Spinal cord (tissue), 10 donors: ENCODE results near the gene SNRNP25. TPM values are rescaled to one million over a fixed set of nuclear protein-coding genes. Genes with fewer than 3 reads are reported as not detected.

Source experiments
- DNase-seq, 6 donors: peaks; one replicate each; pipeline versions ENCODE4 v3.0.0 to v3.0.0-alpha.2; 2013 to 2015; ENCODE audit warnings: low spot score in 6 of 6, low read depth in 4 of 6
- H3K27ac ChIP-seq: one replicate; pipeline ENCODE4 v1.5.1; 2013; ENCODE audit warnings: low read depth, low read length, control low read depth
- H3K27me3 ChIP-seq: one replicate; pipeline ENCODE4 v1.6.1; 2013; ENCODE audit warnings: low read length; ENCODE audit not compliant: control insufficient read depth, insufficient read depth
- H3K36me3 ChIP-seq: one replicate; pipeline ENCODE4 v1.6.1; 2013; ENCODE audit warnings: low read length; ENCODE audit not compliant: control insufficient read depth, insufficient read depth
- H3K4me1 ChIP-seq: one replicate; pipeline ENCODE4 v1.6.1; 2013; ENCODE audit warnings: low read length; ENCODE audit not compliant: control insufficient read depth, insufficient read depth
- H3K4me3 ChIP-seq: one replicate; pipeline ENCODE4 v1.5.1; 2013; ENCODE audit warnings: low read depth, low read length, control low read depth
- H3K9me3 ChIP-seq: one replicate; pipeline ENCODE4 v1.6.1; 2013; ENCODE audit warnings: low read length; ENCODE audit not compliant: control insufficient read depth, insufficient read depth
- WGBS: methylation state at CpG from one replicate; pipeline ENCODE4 v1.1.5; 2013; ENCODE audit warnings: missing lambda C conversion rate; ENCODE audit not compliant: insufficient coverage; 5-methylcytosine and 5-hydroxymethylcytosine counted together
- polyA plus RNA-seq, 2 donors: library from polyadenylated mRNA; unstranded; fragments of 120-200 nt; gene quantifications; one replicate each; pipeline ENCODE4 v1.2.1, GENCODE V29; 2013; ENCODE audit not compliant: insufficient read length in 2 of 2
- total RNA-seq, 2 donors: library from RNA; depleted of rRNA in 1 of 2; stranded (reverse); fragments of 120-200 nt in 1 of 2; fragments of >200 nt in 1 of 2; gene quantifications; one replicate each; pipeline versions ENCODE4 v1.2.3 to v1.2.4, GENCODE V29; 2013 to 2014
- donor health status: healthy.

SNRNP25 gene
- total and polyA plus RNA-seq, 4 donors, result 37.2 to 122 (median 82.1) TPM

DNA sequence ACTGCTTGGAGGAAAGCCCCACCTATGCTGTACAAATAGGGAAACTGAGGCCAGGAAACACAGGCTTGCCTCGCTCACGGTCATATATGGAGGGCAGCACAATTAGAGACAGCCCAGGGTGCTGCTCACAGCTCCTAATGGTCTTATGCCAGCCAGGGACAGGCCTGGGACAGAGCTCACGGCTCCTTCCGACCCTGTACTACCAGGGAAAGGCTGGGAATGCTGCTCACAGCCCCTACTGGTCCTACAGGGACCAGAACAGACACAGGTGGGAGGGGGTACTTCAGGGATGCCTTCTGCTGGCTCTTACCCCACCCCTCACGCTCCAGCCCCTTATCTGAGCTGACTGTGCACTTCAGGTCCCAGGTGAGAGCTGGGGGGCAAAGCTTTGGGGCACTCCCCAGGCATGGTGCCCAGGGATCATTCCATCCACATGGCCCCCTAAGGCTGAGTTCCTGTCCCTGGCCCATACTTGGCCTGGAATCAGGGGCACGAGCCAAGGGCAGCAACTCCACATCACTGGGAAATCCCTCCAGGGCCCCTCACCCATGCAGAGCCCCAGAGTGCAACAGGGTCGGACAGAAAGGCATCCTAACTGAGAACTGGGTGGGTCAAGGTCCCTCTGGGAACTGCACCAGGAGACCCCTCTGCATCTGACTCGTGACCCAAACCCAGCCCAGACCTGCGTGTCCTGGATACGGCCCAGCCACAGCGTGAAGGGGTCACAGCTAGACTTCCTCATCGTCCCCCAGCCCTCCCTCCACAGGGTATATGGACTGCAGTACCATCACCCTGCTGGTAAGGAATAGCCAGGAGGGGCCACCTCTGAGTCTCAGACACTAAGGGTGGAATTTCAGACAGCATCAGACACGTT lies 12.9 kb downstream of the SNRNP25 start:
- WGBS, result 79% methylated on average over 11 of the region's 13 CpGs
- Histone ChIP-seq H3K36me3 (peaks cover 43% of the 10 kb centered on the region), H3K9me3 (no peaks in the 10 kb centered on the region), H3K27me3 (peaks cover 14% of the 10 kb centered on the region), H3K27ac (peak overlapping the region; percentile 88), H3K4me3 (no peak overlapping the region), H3K4me1 (peaks cover 67% of the 10 kb centered on the region)
- no peak for DNase-seq

DNA sequence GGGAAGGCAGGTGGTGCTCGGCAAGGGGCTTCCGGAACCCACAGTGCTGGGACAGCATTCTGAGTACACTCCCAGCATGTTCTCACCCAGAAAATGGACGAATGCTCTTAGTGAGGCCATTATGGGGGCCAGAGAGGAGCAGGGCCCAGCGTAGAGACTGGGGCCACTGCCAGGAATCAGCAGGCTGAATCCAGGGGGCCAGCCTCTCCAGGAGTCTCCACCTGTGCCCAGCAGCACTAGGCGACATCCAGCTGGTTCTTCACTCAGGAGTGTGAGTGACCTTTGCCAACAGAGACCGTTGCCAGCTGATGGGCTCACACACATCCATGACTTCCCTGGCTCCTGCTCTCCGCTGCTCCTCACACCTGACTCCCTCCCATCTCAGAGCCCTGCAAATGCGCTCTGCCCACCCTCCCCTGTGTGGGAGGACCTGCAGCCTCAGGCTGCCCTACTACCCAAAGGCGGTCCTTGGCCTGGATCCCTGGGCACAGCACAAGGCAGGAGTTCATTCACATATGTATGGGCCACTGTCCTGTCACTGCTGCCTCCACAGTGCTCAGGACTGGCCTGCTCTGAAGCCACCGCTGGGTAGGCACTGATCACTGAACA lies 13.7 kb downstream of the SNRNP25 start:
- no peak for DNase-seq
- peaks cover 14% of the 10 kb centered on the region for H3K27me3 ChIP-seq
- H3K27ac ChIP-seq, result peak overlapping the region; percentile 88
- H3K9me3 ChIP-seq, result no peaks in the 10 kb centered on the region
- H3K36me3 ChIP-seq, result peaks cover 35% of the 10 kb centered on the region
- WGBS, result 64% methylated on average over 10 of the region's 10 CpGs
- no peak overlapping the region for H3K4me3 ChIP-seq
- peaks cover 72% of the 10 kb centered on the region for H3K4me1 ChIP-seq

DNA sequence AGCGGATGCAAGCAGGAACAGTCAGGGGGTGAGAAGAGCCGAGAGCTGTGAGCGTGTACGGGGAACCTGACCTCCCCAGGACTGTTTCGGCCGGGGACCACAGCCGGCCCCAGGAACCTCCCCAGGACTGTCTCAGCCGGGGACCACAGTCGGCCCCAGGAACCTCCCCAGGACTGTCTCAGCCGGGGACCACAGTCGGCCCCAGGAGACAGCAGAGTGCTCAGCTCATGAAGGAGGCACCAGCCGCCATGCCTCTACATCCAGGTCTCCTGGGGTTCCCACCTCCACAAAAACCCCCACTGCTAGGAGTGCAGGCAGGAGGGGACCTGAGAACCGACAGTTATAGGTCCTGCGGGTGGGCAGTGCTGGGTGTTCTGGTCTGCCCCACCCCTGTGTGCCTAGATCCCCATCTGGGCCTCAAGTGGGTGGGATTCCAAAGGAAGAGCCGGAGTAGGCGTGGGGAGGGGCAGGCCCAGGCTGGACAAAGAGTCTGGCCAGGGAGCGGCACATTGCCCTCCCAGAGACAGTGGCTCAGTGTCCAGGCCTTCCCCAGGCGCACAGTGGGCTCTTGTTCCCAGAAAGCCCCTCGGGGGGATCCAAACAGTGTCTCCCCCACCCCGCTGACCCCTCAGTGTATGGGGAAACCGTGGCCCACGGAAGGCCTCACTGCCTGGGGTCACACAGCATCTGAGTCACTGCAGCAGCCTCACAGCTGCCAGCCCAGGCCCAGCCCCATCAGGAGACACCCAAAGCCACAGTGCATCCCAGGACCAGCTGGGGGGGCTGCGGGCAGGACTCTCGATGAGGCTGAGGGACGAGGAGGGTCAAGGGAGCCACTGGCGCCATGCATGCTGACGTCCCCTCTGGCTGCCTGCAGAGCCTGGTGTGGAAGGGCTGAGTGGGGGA lies 14.5 kb downstream of the SNRNP25 start:
- H3K36me3 ChIP-seq, result peaks cover 27% of the 10 kb centered on the region
- H3K4me1 ChIP-seq, result peaks cover 78% of the 10 kb centered on the region
- H3K9me3 ChIP-seq, result no peaks in the 10 kb centered on the region
- peaks cover 20% of the 10 kb centered on the region for H3K27me3 ChIP-seq
- H3K4me3 ChIP-seq, result peak overlapping the region; percentile 7
- peak in 2 of 6 donors; percentile 56 to 79 for DNase-seq
- peak overlapping the region; percentile 88 for H3K27ac ChIP-seq
- 56% methylated on average over 26 of the region's 27 CpGs for WGBS

- Histone ChIP-seq H3K27ac (peak overlapping the region; percentile 88), H3K36me3 (peaks cover 16% of the 10 kb centered on the region), H3K4me1 (peaks cover 87% of the 10 kb centered on the region), H3K4me3 (no peak overlapping the region), H3K27me3 (peaks cover 27% of the 10 kb centered on the region), H3K9me3 (no peaks in the 10 kb centered on the region)
- DNase-seq, result no peak
- WGBS, result 74% methylated on average over 7 of the region's 8 CpGs
Measured at GRCh38 chr16:69181-69580, 15.6 kb downstream of the SNRNP25 start.

GRCh38 chr16:71210-71539 lies 17.5 kb downstream of the SNRNP25 start:
- peaks cover 27% of the 10 kb centered on the region for H3K27me3 ChIP-seq
- peaks cover 9% of the 10 kb centered on the region for H3K36me3 ChIP-seq
- no peaks in the 10 kb centered on the region for H3K9me3 ChIP-seq
- H3K4me3 ChIP-seq, result peak overlapping the region; percentile 57
- WGBS, result 54% methylated on average over 5 of the region's 5 CpGs
- DNase-seq, result no peak
- H3K27ac ChIP-seq, result peak overlapping the region; percentile 87
- peaks cover 93% of the 10 kb centered on the region for H3K4me1 ChIP-seq

GRCh38 chr16:71540-72401 lies 18.1 kb downstream of the SNRNP25 start:
- WGBS, result 3% methylated on average over 47 of the region's 57 CpGs
- peak in 2 of 6 donors; percentile 43 to 77 for DNase-seq
- Histone ChIP-seq H3K27ac (peak overlapping the region; percentile 87), H3K4me1 (peaks cover 93% of the 10 kb centered on the region), H3K4me3 (peak overlapping the region; percentile 57), H3K36me3 (peaks cover 9% of the 10 kb centered on the region), H3K27me3 (peaks cover 27% of the 10 kb centered on the region), H3K9me3 (no peaks in the 10 kb centered on the region)

- H3K9me3 ChIP-seq, result no peaks in the 10 kb centered on the region
- H3K27me3 ChIP-seq, result peaks cover 27% of the 10 kb centered on the region
- H3K4me3 ChIP-seq, result peak within 1 kb of the TSS; percentile 57
- DNase-seq, result peak in 2 of 6 donors; percentile 7 to 67
- WGBS, result 22% methylated on average over 58 of the region's 62 CpGs
- peak within 1 kb of the TSS; percentile 94 for H3K27ac ChIP-seq
- H3K4me1 ChIP-seq, result peaks cover 93% of the 10 kb centered on the region
- peaks cover 9% of the 10 kb centered on the region for H3K36me3 ChIP-seq
Measured at GRCh38 chr16:72561-73548, 19.2 kb downstream of the SNRNP25 start, which contains the start of gene RHBDF1. TSS of gene RHBDF1 (minus strand) at chr16:72631. CDS start at chr16:65015, 7,616 bp downstream.

DNA sequence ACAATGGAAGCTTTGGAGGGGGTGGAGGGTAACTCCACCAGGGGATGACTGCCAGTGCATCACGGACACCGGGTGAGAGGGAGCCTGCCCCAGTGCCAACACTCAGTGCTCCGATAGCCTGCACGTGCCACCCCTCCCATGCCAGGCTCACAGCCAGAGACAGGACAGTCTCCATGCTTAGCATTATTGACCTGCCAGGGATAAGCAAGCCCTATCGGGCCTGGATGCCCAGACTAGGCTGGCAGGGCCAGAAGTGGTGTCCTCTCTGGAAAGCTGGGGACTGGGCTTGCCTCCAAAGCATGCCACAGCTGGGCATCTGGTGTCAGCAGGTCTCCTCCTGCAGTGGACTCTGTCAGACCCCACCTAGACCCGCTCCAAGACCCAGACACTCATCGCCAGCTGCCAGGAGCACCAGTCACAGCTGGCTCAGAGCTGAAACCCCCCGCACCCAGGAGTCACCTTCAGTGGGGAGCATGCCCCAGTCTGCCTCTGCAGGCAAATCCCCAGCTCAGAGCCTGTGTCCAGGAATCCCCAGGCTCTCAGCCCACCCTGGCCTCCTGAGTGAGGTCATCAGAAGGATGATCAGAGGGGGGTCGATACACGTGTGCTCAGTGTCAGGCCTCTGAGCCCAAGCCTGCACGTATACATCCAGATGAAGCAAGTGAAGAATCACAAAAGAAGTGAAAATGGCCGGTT lies 20.6 kb downstream of the SNRNP25 start:
- no peak for DNase-seq
- Histone ChIP-seq H3K27ac (peak overlapping the region; percentile 77), H3K36me3 (peaks cover 10% of the 10 kb centered on the region), H3K27me3 (peaks cover 27% of the 10 kb centered on the region), H3K9me3 (no peaks in the 10 kb centered on the region), H3K4me1 (peaks cover 89% of the 10 kb centered on the region), H3K4me3 (no peak overlapping the region)
- WGBS, result 72% methylated on average over 11 of the region's 12 CpGs
